Testis (tissue), 2 donors: ENCODE measurements around the gene CCDC15.

Source experiments
- CTCF ChIP-seq, 3 experiments: fragments of 450-650 bp in 2 of 3; fragments of 200-600 bp in 1 of 3; sonication (generic) in 1 of 3; IDR thresholded peaks; one replicate each; pipeline ENCODE4 v1.5.1; 2016 to 2019; ENCODE audit warnings: antibody characterized with exemption in 3 of 3, mild to moderate bottlenecking in 2 of 3, moderate library complexity in 1 of 3
- POLR2A ChIP-seq: fragments of 450-650 bp; IDR thresholded peaks from one replicate; pipeline ENCODE4 v1.6.1; 2017; ENCODE audit warnings: antibody characterized with exemption, mild to moderate bottlenecking, moderate library complexity

- no peak for TF ChIP-seq CTCF (IDR thresholded peaks at IDR 0.05)
- TF ChIP-seq POLR2A: no peak
These were observed 10.8 kb upstream of the CCDC15 start for GRCh38 chr11:124943254-124943616.
